Measurements from ENCODE around the gene POU2AF3. TPM values are rescaled to one million over a fixed set of nuclear protein-coding genes. Genes with fewer than 3 reads are reported as not detected.
"Not testable (repeated sequence)": the region's sequence is repeated elsewhere in the genome, so short reads cannot be mapped to it uniquely, and the experiment has no call there.

POU2AF3 gene
- 3.8 TPM for total RNA-seq

DNA sequence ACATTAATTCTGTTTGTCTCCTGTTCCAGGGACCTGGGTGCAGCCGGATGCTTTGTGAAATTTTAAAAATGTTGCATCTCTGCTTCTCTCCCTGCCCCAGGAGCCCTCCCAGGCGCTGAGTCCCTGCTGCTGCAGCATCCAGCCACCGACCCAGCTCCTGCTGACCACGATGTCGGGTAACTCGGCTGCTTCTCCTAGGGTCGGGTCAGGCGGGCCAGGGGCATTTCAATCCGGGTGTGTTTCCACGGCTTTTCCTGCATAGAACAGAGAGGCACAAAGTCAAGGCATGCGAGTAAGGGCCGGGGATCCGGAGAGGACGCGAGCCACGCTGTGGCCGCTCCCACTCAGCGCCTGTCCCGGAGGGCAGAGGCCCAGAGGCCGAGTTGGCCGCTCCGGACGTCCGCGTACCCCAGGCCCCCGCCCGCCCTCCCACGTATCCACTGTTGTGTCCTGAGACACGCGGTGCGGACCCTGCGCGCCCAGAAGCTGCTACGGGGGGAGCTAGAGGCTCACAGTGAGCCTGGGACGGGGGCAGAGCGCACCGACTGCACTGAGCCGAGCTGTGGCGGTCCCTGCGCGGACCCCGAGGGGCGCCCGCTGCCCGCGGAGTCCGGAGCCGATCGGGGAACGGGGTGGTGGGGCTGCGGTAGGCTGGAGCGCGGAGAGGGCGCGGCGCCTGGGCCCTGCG is at the start of gene POU2AF3:
Gene POU2AF3 (plus strand): TSS at position 134 of the 688 bp plus-strand sequence. CDS start 36 bp downstream, at position 170.
- peak; percentile 23 for ATAC-seq

DNA sequence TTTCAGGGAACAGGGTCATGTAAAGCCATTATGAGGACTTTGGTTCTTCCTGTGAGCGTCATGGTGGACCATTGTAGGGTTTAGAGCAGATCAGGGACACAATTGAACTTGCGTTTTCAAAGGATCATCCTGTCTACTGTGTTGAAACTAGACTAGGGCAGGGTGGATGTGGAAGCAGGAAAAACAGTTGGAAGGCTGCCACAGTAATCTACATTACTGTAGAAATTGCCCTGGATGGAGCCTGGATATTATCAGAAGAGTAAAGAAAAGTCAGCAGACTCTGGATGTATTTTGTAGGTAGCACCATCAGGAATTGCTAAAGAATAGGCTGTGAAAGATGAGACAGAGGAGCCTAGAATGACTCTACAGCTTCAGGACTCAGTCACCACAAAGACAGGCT is 47.4 kb upstream of the POU2AF3 start:
- ATAC-seq = no peak

DNA sequence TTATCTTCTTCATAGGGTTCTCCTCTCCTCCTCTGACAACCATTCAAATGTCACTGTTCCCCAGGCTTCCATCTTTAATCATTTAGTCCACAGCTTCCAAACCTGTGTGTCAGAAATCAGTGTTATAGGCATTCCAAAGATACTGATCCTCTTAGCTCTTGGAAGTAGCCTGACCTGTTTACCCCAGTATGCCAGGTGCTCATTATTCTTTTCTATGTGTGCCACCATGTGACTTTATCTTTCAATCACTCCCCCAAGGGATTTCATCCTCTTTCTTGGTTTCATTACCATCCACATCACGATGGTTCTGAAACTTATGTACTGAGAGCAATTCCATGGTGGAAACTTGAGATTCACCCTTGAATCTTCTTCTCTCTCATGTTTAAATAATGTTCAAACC is 45.2 kb upstream of the POU2AF3 start:
- no peak for ATAC-seq

GRCh38 chr11:111253630-111254029 is 44.7 kb upstream of the POU2AF3 start:
- ATAC-seq = no peak

- ATAC-seq = no peak
These were observed 40.3 kb upstream of the POU2AF3 start for GRCh38 chr11:111258046-111258445.

DNA sequence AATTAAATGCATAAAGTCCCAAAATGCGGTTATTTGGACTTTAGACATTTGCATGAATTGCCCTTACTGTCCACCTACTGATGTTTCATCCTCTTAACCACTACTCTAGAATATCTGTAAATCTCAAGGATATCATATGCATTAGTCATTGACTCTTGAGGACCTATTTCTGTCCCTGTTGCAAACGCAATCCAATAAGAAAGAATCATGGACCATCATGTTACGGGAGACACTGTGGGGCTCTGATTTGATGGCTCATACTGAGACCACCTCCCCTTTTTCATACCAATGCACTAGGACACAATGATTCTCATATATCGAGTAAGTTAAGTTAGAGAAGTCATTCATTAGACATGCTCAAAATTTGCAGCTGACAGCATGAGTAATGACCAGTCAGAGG is 38.5 kb upstream of the POU2AF3 start:
- ATAC-seq = no peak

- ATAC-seq = no peak
These were observed 37.5 kb upstream of the POU2AF3 start for GRCh38 chr11:111260811-111261210.

- no peak for ATAC-seq
These were observed 33.7 kb upstream of the POU2AF3 start for GRCh38 chr11:111264646-111265045.

- no peak for ATAC-seq
These were observed 32.9 kb upstream of the POU2AF3 start for GRCh38 chr11:111265421-111265820.

- not testable (repeated sequence) for ATAC-seq
These were observed 30.0 kb upstream of the POU2AF3 start for GRCh38 chr11:111268303-111268702.

GRCh38 chr11:111269146-111269868 is 29.0 kb upstream of the POU2AF3 start:
- no peak for ATAC-seq

- no peak for ATAC-seq
These were observed 25.9 kb upstream of the POU2AF3 start for GRCh38 chr11:111272420-111272819.

- ATAC-seq = no peak
These were observed 15.7 kb upstream of the POU2AF3 start for GRCh38 chr11:111282562-111283075.

GRCh38 chr11:111283945-111284481 is 14.3 kb upstream of the POU2AF3 start:
- ATAC-seq = peak; percentile 37

DNA sequence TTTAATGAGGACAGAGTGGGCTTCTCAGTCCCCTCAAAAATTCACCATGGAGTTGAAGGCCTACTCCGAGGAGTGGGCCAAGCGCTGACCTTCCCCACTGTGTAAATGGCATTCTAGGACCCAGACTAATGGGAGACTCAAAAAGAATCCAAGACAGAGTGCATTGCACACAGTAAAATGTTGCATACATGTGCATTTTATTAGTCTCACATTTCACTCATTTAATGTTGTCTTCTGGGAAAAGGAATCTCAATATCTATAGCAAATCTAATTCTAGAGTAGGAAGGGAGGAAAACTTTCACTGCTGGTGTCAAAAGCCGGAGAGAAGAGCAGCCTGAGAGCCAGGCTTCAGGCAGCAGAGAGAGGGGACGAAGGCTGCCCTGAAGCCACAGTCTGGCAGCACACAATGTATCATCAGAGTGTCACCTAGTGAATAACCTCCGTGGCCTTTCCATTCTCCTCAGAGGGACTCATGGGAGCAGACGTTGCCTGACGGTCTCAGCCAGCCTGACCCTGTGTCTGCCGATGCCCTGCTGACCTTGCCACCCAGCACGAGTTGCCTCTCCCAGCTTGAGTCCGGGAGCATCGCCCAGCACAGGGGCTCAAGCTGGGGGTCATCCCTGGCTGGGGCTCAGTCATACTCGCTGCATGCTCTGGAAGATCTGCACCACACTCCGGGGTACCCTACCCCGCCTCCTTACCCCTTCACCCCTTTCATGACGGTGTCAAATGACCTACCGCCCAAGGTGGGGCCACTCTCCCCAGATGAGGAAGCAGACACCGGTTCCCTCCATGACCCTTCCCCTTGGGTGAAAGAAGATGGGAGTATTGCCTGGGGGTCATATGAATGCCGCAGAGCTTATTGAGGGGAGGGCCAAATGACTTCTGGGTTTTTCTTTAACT is 12.9 kb upstream of the POU2AF3 start:
- no peak for ATAC-seq

DNA sequence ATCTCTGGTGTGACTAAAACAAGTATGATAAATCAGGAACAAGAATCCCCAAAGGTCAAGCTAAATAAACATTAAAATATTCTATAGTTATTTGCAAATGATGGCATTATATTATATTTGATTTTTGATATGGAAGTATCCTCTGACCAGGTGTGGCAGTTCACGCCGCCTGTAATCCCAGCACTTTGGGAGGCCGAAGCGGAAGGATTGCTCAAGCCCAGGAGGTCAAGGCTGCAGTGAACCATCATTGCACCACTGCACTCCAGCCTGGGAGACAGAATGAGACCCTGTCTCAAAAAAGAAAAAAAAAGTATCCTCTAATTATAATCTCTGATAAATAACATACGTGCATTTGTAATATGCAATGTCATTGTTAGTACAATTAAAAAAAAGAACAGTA is 6.6 kb upstream of the POU2AF3 start:
- ATAC-seq = no peak

DNA sequence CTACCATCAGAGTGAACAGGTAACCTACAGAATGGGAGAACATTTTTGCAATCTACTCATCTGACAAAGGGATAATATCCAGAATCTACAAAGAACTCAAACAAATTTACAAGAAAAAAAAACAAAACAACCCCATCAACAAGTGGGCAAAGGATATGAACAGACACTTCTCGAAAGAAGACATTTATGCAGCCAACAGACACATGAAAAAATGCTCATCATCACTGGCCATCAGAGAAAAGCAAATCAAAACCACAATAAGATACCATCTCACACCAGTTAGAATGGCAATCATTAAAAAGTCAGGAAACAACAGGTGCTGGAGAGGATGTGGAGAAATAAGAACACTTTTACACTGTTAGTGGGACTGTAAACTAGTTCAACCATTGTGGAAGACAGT is 5.9 kb upstream of the POU2AF3 start:
- ATAC-seq = not testable (repeated sequence)

GRCh38 chr11:111296196-111296595 is 2.1 kb upstream of the POU2AF3 start:
- no peak for ATAC-seq

DNA sequence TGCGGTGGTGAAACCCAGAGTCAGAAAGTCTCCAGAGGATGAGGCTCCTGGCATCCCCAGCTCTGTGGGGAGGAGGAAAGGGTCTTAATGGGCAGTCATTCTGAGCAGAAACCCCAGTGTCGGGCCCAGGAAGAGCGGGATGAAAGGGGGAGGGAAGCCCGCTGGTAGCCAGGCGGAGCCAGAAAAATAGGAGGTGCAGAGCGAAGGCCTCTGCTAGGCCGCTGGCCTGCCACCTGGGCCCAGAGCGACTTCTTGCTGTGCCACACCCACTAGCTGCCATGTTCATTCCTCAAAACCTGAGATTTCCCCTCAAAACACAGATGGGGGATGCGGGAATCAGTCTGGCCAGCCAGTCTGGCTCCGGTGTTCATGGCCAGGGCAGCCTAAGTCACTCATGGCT is 650 bp upstream of the POU2AF3 start:
- ATAC-seq = no peak

DNA sequence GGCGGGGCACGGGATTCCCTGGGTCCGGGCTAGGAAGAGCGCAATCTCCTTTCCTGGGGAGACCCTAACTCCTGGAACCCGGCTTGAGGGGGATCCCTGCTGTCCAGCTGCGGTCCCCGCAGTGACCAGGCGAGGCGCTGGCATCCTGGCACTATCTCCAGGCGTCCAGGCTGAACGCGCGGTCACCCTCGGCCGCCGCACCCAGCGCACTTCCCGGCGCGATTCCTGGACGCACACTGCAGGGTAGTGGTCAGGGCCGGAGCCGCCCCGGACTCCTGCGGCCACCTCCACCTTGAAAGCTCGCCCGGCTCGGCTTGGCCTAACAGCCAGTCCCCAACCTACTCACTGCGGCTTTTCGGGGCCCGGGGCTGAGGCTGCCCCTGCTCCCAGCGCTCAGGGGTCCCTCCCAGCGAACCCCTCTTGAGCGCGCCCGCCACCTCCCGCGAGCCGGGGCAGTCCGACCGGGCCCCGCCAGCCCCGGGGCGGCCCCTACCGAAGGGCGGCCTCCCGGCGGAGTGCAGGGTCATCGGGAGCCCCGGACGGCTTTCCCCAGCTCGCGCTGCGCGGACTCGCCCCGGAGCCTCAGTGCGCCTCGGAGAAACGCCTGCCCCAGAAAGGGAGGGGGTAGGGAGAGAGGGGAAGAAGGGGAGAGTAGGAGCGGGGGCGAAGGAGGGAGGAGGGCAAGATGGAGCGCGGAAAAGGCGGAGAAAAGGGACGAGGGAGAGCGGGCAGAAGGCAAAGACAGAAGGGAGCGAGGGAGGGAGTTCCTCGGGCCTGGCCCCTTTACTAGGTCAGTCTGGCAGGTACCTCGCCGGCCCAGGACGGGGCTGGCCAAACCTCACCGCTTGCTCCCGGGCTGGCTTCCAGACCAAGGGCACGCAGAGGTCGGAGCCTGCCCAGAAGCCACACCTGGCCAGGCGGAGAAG is 1.0 kb downstream of the POU2AF3 start:
- peak; percentile 42 for ATAC-seq

DNA sequence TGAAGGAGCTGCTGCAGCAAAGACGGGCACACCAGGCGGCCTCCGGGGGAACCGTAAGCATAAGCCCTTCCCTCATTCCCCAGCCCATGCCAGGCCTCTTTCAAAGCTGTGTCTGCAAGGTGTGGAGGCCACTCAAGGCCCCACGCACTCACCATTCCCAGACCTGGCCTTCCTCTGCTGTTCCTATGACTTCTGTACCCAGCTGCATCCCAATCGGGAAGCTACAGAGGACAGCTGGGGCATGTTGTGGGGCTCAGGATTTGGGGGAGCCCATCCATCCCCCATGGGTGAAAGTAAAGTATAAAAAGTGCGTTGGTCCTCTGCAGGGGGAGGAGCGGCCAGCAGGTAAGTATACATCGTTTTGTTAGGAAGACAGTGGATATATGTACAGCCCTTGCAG is 2.2 kb downstream of the POU2AF3 start:
- no peak for ATAC-seq

Measured in esophagus mucosa (tissue), 1 donor.